IMR-90 (cell line): ENCODE results near the gene DOCK1.

Experiments
- CTCF ChIP-seq: conservative IDR thresholded peaks from 2 replicates; pipeline ENCODE4 v1.5.1; 2012; ENCODE audit warnings: mild to moderate bottlenecking, low read depth, low read length, improper control_type of control experiment
- ELK1 ChIP-seq: fragments of 150-350 bp; IDR thresholded peaks from 2 replicates; pipeline ENCODE4 v1.6.1; 2016; ENCODE audit warnings: low read depth, mild to moderate bottlenecking, low read length, moderate library complexity, borderline replicate concordance
- POLR2A ChIP-seq: IDR thresholded peaks from 2 replicates; pipeline ENCODE4 v1.6.1; 2012; ENCODE audit warnings: mild to moderate bottlenecking, low read depth, low read length
- RCOR1 ChIP-seq: IDR thresholded peaks from 2 replicates; pipeline ENCODE4 v1.6.1; 2012; ENCODE audit warnings: mild to moderate bottlenecking, low read length, improper control_type of control experiment; ENCODE audit not compliant: insufficient replicate concordance
- RFX5 ChIP-seq: IDR thresholded peaks from 2 replicates; pipeline ENCODE4 v1.8.0; 2012; ENCODE audit warnings: low read depth, mild to moderate bottlenecking, low read length, moderate library complexity

GRCh38 chr10:126930883-126931503, 25.8 kb downstream of the DOCK1 start:
- TF ChIP-seq CTCF: no peak
- TF ChIP-seq POLR2A: no peak
- no peak for TF ChIP-seq RFX5
- TF ChIP-seq RCOR1: no peak
- no peak for TF ChIP-seq ELK1
